Caco-2 (cell line): ENCODE results near the gene CRABP1. TPM values are rescaled to one million over a fixed set of nuclear protein-coding genes. Genes with fewer than 3 reads are reported as not detected.
"Not testable (repeated sequence)": the region's sequence is repeated elsewhere in the genome, so short reads cannot be mapped to it uniquely, and the experiment has no call there.

ENCODE experiments used
- BruUV-seq: library from RNA; stranded (reverse); fragments of 400-500 nt; replicated peaks from 2 replicates; lab custom pipeline; 2021; lab: Mats Ljungman, UMichigan
- CTCF ChIA-PET: fragments of 300-600 bp; sonication (Branson Sonifier 250); formaldehyde crosslinking; loops from one replicate; lab custom pipeline; 2022; ENCODE audit warnings: antibody characterized with exemption; lab: Charles Lee
- POLR2A ChIA-PET: fragments of 300-600 bp; sonication (Branson Sonifier 250); formaldehyde crosslinking; loops from one replicate; lab custom pipeline; 2022; ENCODE audit warnings: antibody characterized with exemption; lab: Charles Lee
- DNase-seq, 2 experiments: peaks; one replicate each; pipeline versions ENCODE4 v3.0.0 to v3.0.0-alpha.2; 2020 to 2022
- H3K27me3 ChIP-seq: replicated peaks from 2 replicates; pipeline ENCODE4 v1.6.0; 2011; ENCODE audit warnings: low read length; ENCODE audit not compliant: control insufficient read depth, insufficient read depth
- H3K36me3 ChIP-seq: 2 replicates; pipeline ENCODE4 v1.5.1; 2011; ENCODE audit warnings: low read length; ENCODE audit not compliant: control insufficient read depth, insufficient read depth
- H3K4me1 ChIP-seq: fragments of 250-450 bp; sonication (Bioruptor Pico); 2 replicates; pipeline ENCODE4 v1.5.1; 2020; ENCODE audit warnings: mild to moderate bottlenecking
- H3K4me3 ChIP-seq: 2 replicates; pipeline ENCODE4 v1.5.1; 2011; ENCODE audit warnings: low read depth, mild to moderate bottlenecking, control low read depth, low read length
- H3K9me3 ChIP-seq: fragments of 250-450 bp; sonication (Bioruptor Pico); 2 replicates; pipeline ENCODE4 v1.5.1; 2020; ENCODE audit warnings: mild to moderate bottlenecking, moderate library complexity
- H3K27ac Mint-ChIP-seq: one replicate; pipeline ENCODE4 v1.8.0; 2022; ENCODE audit warnings: mixed read lengths; ENCODE audit not compliant: unreplicated experiment
- H3K27me3 Mint-ChIP-seq: one replicate; pipeline ENCODE4 v1.8.0; 2022; ENCODE audit warnings: mixed read lengths; ENCODE audit not compliant: insufficient read depth, unreplicated experiment
- H3K36me3 Mint-ChIP-seq: one replicate; pipeline ENCODE4 v1.8.0; 2022; ENCODE audit warnings: mild to moderate bottlenecking, mixed read lengths; ENCODE audit not compliant: insufficient read depth, unreplicated experiment
- H3K4me1 Mint-ChIP-seq: one replicate; pipeline ENCODE4 v1.8.0; 2022; ENCODE audit warnings: low read depth, mixed read lengths; ENCODE audit not compliant: unreplicated experiment
- H3K4me3 Mint-ChIP-seq: one replicate; pipeline ENCODE4 v1.8.0; 2022; ENCODE audit warnings: mild to moderate bottlenecking, moderate library complexity, mixed read lengths; ENCODE audit not compliant: unreplicated experiment
- H3K9me3 Mint-ChIP-seq: one replicate; pipeline ENCODE4 v1.8.0; 2022; ENCODE audit warnings: mixed read lengths; ENCODE audit not compliant: unreplicated experiment
- CTCF ChIP-seq, 2 experiments: fragments of 200-600 bp in 1 of 2; IDR thresholded peaks; 1 replicate in 1 of 2; 2 replicates in 1 of 2; pipeline versions ENCODE4 v1.5.1 to v1.8.0; 2011 to 2022; ENCODE audit warnings: antibody characterized with exemption in 1 of 2, control low read depth in 1 of 2, inconsistent platforms in 1 of 2, low read depth in 1 of 2, low read length in 1 of 2, mild to moderate bottlenecking in 1 of 2, moderate library complexity in 1 of 2; ENCODE audit not compliant: insufficient read depth in 1 of 2, severe bottlenecking in 1 of 2, unreplicated experiment in 1 of 2
- intact Hi-C: fragments of 100-400 bp; cut with micrococcal nuclease; formaldehyde crosslinking; loops from one replicate; pipeline ENCODE4 v1.10.0; 2022; ENCODE audit not compliant: unreplicated experiment
- total RNA-seq: library from RNA; stranded (reverse); gene quantifications from 2 replicates; pipeline ENCODE4 v1.2.3, GENCODE V29; 2022

Gene CRABP1
- total RNA-seq, 1 experiment from 2014 or later = 113 TPM

- Histone ChIP-seq H3K4me3 (no peak overlapping the region), H3K27me3 (no peaks in the 10 kb centered on the region), H3K36me3 (no peaks in the 10 kb centered on the region), H3K9me3 (no peaks in the 10 kb centered on the region), H3K4me1 (peaks cover 33% of the 10 kb centered on the region)
- H3K4me3 Mint-ChIP-seq = no peak overlapping the region
- DNase-seq = peak; percentile 57 to 62
- intact Hi-C loops = loop anchor here (5.0 kb wide), 1 partner anchor 36 kb away; no protein-coding TSS in a partner anchor
- H3K4me1 Mint-ChIP-seq = peaks cover 28% of the 10 kb centered on the region
- POLR2A ChIA-PET = no interaction called here
- BruUV-seq = no TSS peak
- no peaks in the 10 kb centered on the region for H3K27me3 Mint-ChIP-seq
- no peak overlapping the region for H3K27ac Mint-ChIP-seq
- H3K36me3 Mint-ChIP-seq = peaks cover 7% of the 10 kb centered on the region
- no peaks in the 10 kb centered on the region for H3K9me3 Mint-ChIP-seq
- CTCF ChIA-PET = no interaction called here
- no peak for TF ChIP-seq CTCF (IDR thresholded peaks at IDR 0.05; ENCODE audit: insufficient read depth in 1 of 2, low read depth in 1 of 2, low read length in 1 of 2, severe bottlenecking in 1 of 2, unreplicated experiment in 1 of 2)
Measured at GRCh38 chr15:78372880-78373279, 32.7 kb downstream of the CRABP1 start.

- TSS peak; percentile 94 for BruUV-seq
- no peaks in the 10 kb centered on the region for H3K27me3 Mint-ChIP-seq
- peak overlapping the region; percentile 75 for H3K4me3 Mint-ChIP-seq
- CTCF ChIA-PET = interaction anchor here (0.5 to 1.0 kb wide), 4 partner anchors 10 to 48 kb away, joined by 4 to 6 read pairs (median 4); no protein-coding TSS in a partner anchor
- peak; percentile 85 to 91 for DNase-seq
- no peaks in the 10 kb centered on the region for H3K36me3 ChIP-seq
- H3K27me3 ChIP-seq = no peaks in the 10 kb centered on the region
- no peaks in the 10 kb centered on the region for H3K9me3 Mint-ChIP-seq
- peak overlapping the region; percentile 100 for H3K27ac Mint-ChIP-seq
- H3K9me3 ChIP-seq = no peaks in the 10 kb centered on the region
- peaks cover 7% of the 10 kb centered on the region for H3K36me3 Mint-ChIP-seq
- H3K4me1 Mint-ChIP-seq = peaks cover 24% of the 10 kb centered on the region
- POLR2A ChIA-PET = interaction anchor here (0.8 to 1.2 kb wide), 5 partner anchors 15 to 75 kb away, joined by 4 to 9 read pairs (median 4); partner anchors contain the start of genes CRABP1 and SKIC8
- peaks cover 33% of the 10 kb centered on the region for H3K4me1 ChIP-seq
- H3K4me3 ChIP-seq = peak overlapping the region; percentile 13; the same call in 1 of the 2 replicates
- intact Hi-C loops = loop anchor here (1.0 to 5.0 kb wide), 5 partner anchors 16 to 64 kb away; partner anchors contain the start of gene IREB2
- TF ChIP-seq CTCF (IDR thresholded peaks at IDR 0.05; ENCODE audit: insufficient read depth in 1 of 2, low read depth in 1 of 2, low read length in 1 of 2, severe bottlenecking in 1 of 2, unreplicated experiment in 1 of 2) = no peak
Measured at GRCh38 chr15:78374436-78375393, 34.6 kb downstream of the CRABP1 start.

GRCh38 chr15:78380143-78380542, 40.0 kb downstream of the CRABP1 start:
- H3K27me3 ChIP-seq, H3K27me3 Mint-ChIP-seq, H3K9me3 Mint-ChIP-seq, H3K36me3 ChIP-seq, H3K36me3 Mint-ChIP-seq, H3K9me3 ChIP-seq, H3K27ac Mint-ChIP-seq, BruUV-seq, CTCF ChIA-PET, H3K4me3 ChIP-seq, POLR2A ChIA-PET, H3K4me1 ChIP-seq, intact Hi-C loops, H3K4me1 Mint-ChIP-seq, DNase-seq, H3K4me3 Mint-ChIP-seq: not testable (repeated sequence)
